Measurements from ENCODE around the gene ITPK1. TPM values are rescaled to one million over a fixed set of nuclear protein-coding genes. Genes with fewer than 3 reads are reported as not detected.

Gene ITPK1
- total and polyA plus RNA-seq, 2 experiments from 2014 or later: 35.9 to 101 TPM

DNA sequence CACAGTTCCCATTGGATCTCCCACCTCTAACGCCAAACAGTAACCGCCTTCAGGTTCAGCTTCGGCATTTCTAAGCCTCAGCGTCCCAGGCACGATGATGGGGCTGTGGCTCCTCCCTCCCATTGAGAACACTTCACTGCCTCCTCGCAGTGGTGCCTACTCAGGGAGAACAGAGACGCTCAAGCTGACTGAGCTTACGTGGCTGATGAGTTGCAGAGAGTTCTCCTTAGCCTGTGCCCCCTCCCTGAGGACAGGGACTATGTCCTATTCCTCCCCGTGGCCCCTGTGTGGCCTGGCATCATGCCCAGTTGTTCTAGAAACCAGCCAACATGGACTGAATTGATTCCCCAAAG lies 87.0 kb downstream of the ITPK1 start (continued):
- TF ChIP-seq, protein P1, sequence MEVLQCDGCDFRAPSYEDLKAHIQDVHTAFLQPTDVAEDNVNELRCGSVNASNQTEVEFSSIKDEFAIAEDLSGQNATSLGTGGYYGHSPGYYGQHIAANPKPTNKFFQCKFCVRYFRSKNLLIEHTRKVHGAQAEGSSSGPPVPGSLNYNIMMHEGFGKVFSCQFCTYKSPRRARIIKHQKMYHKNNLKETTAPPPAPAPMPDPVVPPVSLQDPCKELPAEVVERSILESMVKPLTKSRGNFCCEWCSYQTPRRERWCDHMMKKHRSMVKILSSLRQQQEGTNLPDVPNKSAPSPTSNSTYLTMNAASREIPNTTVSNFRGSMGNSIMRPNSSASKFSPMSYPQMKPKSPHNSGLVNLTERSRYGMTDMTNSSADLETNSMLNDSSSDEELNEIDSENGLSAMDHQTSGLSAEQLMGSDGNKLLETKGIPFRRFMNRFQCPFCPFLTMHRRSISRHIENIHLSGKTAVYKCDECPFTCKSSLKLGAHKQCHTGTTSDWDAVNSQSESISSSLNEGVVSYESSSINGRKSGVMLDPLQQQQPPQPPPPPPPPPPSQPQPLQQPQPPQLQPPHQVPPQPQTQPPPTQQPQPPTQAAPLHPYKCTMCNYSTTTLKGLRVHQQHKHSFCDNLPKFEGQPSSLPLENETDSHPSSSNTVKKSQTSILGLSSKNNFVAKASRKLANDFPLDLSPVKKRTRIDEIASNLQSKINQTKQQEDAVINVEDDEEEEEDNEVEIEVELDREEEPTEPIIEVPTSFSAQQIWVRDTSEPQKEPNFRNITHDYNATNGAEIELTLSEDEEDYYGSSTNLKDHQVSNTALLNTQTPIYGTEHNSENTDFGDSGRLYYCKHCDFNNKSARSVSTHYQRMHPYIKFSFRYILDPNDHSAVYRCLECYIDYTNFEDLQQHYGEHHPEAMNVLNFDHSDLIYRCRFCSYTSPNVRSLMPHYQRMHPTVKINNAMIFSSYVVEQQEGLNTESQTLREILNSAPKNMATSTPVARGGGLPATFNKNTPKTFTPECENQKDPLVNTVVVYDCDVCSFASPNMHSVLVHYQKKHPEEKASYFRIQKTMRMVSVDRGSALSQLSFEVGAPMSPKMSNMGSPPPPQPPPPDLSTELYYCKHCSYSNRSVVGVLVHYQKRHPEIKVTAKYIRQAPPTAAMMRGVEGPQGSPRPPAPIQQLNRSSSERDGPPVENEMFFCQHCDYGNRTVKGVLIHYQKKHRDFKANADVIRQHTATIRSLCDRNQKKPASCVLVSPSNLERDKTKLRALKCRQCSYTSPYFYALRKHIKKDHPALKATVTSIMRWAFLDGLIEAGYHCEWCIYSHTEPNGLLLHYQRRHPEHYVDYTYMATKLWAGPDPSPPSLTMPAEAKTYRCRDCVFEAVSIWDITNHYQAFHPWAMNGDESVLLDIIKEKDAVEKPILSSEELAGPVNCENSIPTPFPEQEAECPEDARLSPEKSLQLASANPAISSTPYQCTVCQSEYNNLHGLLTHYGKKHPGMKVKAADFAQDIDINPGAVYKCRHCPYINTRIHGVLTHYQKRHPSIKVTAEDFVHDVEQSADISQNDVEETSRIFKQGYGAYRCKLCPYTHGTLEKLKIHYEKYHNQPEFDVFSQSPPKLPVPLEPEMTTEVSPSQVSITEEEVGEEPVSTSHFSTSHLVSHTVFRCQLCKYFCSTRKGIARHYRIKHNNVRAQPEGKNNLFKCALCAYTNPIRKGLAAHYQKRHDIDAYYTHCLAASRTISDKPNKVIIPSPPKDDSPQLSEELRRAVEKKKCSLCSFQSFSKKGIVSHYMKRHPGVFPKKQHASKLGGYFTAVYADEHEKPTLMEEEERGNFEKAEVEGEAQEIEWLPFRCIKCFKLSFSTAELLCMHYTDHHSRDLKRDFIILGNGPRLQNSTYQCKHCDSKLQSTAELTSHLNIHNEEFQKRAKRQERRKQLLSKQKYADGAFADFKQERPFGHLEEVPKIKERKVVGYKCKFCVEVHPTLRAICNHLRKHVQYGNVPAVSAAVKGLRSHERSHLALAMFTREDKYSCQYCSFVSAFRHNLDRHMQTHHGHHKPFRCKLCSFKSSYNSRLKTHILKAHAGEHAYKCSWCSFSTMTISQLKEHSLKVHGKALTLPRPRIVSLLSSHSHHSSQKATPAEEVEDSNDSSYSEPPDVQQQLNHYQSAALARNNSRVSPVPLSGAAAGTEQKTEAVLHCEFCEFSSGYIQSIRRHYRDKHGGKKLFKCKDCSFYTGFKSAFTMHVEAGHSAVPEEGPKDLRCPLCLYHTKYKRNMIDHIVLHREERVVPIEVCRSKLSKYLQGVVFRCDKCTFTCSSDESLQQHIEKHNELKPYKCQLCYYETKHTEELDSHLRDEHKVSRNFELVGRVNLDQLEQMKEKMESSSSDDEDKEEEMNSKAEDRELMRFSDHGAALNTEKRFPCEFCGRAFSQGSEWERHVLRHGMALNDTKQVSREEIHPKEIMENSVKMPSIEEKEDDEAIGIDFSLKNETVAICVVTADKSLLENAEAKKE (CRISPR knock-in tag; IDR thresholded peaks at IDR 0.05): no peak
- TF ChIP-seq POLR2AphosphoS5 (IDR thresholded peaks at IDR 0.05; ENCODE audit: low read depth) (no peak), STAT1 (IDR thresholded peaks at IDR 0.05; ENCODE audit: unreplicated experiment) (no peak)

DNA sequence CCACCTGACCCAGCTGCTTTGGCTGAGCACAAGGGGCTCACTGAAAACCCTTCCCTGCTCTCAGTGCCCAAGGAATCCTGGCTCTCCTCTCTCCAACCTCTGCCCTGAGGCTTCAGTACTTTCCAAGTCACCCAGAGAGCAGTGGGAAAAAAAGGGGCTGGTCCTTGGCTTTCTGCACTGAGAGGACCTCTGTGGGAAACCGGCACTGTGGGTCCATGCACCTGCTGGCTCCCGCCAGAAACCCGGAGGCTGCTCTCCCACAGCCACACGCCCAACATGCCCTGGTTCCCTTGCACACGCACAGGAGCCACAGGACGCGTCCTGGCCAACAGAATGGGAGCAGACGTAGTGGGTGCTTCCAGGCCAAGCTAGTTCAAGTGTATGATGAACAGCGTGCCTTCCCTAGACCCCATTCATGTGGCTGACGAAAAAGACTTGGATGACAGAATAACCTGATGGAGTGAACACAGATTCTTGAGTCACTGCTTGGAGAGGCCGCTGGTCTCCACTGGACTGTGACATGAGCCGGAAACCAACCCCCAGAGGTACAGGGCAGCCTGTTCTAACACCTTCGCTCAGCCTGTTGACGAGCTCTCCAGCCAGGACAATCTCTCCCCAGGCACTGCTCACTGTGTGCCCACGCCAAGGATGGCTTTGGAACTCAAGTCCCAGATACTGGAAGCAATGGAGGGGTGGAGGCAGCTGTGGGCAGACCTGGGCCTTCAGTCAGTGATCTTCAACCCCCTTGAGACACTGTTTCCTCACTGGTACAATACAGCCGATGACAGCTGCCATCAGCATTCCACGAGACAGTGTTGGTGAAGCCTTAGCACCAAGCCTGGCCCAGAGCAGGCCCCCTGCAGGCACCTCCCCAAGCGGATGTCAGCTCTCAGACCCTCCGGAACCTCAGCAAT lies 87.7 kb downstream of the ITPK1 start:
- ATAC-seq: no peak
- TF ChIP-seq ZNF331 (CRISPR knock-in tag; IDR thresholded peaks at IDR 0.05; ENCODE audit: low read depth) (no peak), POLR2AphosphoS5 (IDR thresholded peaks at IDR 0.05; ENCODE audit: low read depth) (no peak), CREB1 (CRISPR knock-in tag; IDR thresholded peaks at IDR 0.05; ENCODE audit: low read depth) (no peak), JUNB (IDR thresholded peaks at IDR 0.05; ENCODE audit: unreplicated experiment) (no peak), NANOG (IDR thresholded peaks at IDR 0.05; ENCODE audit: borderline replicate concordance) (no peak), EZH2 (IDR thresholded peaks at IDR 0.05; ENCODE audit: low read depth, unreplicated experiment) (no peak)
- TF ChIP-seq, protein P2, sequence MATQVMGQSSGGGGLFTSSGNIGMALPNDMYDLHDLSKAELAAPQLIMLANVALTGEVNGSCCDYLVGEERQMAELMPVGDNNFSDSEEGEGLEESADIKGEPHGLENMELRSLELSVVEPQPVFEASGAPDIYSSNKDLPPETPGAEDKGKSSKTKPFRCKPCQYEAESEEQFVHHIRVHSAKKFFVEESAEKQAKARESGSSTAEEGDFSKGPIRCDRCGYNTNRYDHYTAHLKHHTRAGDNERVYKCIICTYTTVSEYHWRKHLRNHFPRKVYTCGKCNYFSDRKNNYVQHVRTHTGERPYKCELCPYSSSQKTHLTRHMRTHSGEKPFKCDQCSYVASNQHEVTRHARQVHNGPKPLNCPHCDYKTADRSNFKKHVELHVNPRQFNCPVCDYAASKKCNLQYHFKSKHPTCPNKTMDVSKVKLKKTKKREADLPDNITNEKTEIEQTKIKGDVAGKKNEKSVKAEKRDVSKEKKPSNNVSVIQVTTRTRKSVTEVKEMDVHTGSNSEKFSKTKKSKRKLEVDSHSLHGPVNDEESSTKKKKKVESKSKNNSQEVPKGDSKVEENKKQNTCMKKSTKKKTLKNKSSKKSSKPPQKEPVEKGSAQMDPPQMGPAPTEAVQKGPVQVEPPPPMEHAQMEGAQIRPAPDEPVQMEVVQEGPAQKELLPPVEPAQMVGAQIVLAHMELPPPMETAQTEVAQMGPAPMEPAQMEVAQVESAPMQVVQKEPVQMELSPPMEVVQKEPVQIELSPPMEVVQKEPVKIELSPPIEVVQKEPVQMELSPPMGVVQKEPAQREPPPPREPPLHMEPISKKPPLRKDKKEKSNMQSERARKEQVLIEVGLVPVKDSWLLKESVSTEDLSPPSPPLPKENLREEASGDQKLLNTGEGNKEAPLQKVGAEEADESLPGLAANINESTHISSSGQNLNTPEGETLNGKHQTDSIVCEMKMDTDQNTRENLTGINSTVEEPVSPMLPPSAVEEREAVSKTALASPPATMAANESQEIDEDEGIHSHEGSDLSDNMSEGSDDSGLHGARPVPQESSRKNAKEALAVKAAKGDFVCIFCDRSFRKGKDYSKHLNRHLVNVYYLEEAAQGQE (IDR thresholded peaks at IDR 0.05; ENCODE audit: unreplicated experiment): no peak
- TF ChIP-seq, protein P3, sequence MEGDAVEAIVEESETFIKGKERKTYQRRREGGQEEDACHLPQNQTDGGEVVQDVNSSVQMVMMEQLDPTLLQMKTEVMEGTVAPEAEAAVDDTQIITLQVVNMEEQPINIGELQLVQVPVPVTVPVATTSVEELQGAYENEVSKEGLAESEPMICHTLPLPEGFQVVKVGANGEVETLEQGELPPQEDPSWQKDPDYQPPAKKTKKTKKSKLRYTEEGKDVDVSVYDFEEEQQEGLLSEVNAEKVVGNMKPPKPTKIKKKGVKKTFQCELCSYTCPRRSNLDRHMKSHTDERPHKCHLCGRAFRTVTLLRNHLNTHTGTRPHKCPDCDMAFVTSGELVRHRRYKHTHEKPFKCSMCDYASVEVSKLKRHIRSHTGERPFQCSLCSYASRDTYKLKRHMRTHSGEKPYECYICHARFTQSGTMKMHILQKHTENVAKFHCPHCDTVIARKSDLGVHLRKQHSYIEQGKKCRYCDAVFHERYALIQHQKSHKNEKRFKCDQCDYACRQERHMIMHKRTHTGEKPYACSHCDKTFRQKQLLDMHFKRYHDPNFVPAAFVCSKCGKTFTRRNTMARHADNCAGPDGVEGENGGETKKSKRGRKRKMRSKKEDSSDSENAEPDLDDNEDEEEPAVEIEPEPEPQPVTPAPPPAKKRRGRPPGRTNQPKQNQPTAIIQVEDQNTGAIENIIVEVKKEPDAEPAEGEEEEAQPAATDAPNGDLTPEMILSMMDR (conservative IDR thresholded peaks at IDR 0.05; ENCODE audit: low read depth in 2 of 2): no peak

More for the DNA sequence above, 87.7 kb downstream of the ITPK1 start:
- Mint-ChIP-seq H3K4me3 (no peak overlapping the region), H3K27me3 (ENCODE audit: insufficient read depth, low read depth, poor library complexity) (peaks cover 13% of the 10 kb centered on the region), H3K4me1 (peaks cover 68% of the 10 kb centered on the region), H3K36me3 (ENCODE audit: low read depth) (peaks cover 4% of the 10 kb centered on the region; the same call in 2 of the 3 replicates), H3K9me3 (no peaks in the 10 kb centered on the region), H3K27ac (peak overlapping the region; percentile 64; the same call in 1 of the 2 replicates)
- no peak overlapping the region for H3K4me3 ChIP-seq
- no peak overlapping the region for H3K4me2 ChIP-seq
- H3K27ac ChIP-seq (ENCODE audit: low read depth): no peak overlapping the region
- H3K4me1 ChIP-seq (ENCODE audit: insufficient read depth): peaks cover 25% of the 10 kb centered on the region
- no peaks in the 10 kb centered on the region for H3K36me3 ChIP-seq (ENCODE audit: insufficient read depth)
- no peaks in the 10 kb centered on the region for H3K27me3 ChIP-seq (ENCODE audit: insufficient read depth)
- H2AFZ ChIP-seq: no peak overlapping the region
- DNase-seq (ENCODE audit: low spot score): no peak
- H4K20me1 ChIP-seq (replicated peaks; ENCODE audit: insufficient read depth): peaks cover 9% of the 10 kb centered on the region; the same call in 1 of the 2 replicates
- H3F3A ChIP-seq (replicated peaks; ENCODE audit: low read depth): no peaks in the 10 kb centered on the region
- peaks cover 89% of the 10 kb centered on the region for H3K79me2 ChIP-seq (replicated peaks; ENCODE audit: insufficient read depth)
- H3K9me2 ChIP-seq (ENCODE audit: insufficient read depth): no peaks in the 10 kb centered on the region

Data from GM23338 (cell line).